Progenitor cell of endocrine pancreas (in vitro differentiated cells): ENCODE data around the gene PTEN. TPM values are rescaled to one million over a fixed set of nuclear protein-coding genes. Genes with fewer than 3 reads are reported as not detected.

Experiments used
- DNase-seq: peaks from one replicate; pipeline ENCODE4 v3.0.0; 2021; ENCODE audit warnings: low spot score; ENCODE audit not compliant: unreplicated experiment
- H3K27ac Mint-ChIP-seq: 2 replicates; pipeline ENCODE4 v1.8.0; 2021; ENCODE audit warnings: mild to moderate bottlenecking, moderate library complexity, mixed read lengths
- H3K27me3 Mint-ChIP-seq: 2 replicates; pipeline ENCODE4 v1.8.0; 2021; ENCODE audit warnings: mixed read lengths
- H3K36me3 Mint-ChIP-seq: 2 replicates; pipeline ENCODE4 v1.8.0; 2022; ENCODE audit warnings: mixed read lengths; ENCODE audit not compliant: insufficient read depth
- H3K4me1 Mint-ChIP-seq: 2 replicates; pipeline ENCODE4 v1.8.0; 2021; ENCODE audit warnings: low read depth, mixed read lengths
- H3K4me3 Mint-ChIP-seq: 2 replicates; pipeline ENCODE4 v1.8.0; 2021; ENCODE audit warnings: low read depth, mild to moderate bottlenecking, moderate library complexity, mixed read lengths
- H3K9me3 Mint-ChIP-seq: 2 replicates; pipeline ENCODE4 v1.8.0; 2021; ENCODE audit warnings: low read depth, mixed read lengths
- CTCF ChIP-seq: fragments of 200-600 bp; sonication (generic); IDR thresholded peaks from one replicate; pipeline ENCODE4 v1.5.0; 2021; ENCODE audit warnings: antibody characterized with exemption, mild to moderate bottlenecking; ENCODE audit not compliant: unreplicated experiment
- total RNA-seq: library from RNA; stranded (reverse); gene quantifications from 2 replicates; pipeline ENCODE4 v1.2.1, GENCODE V29; 2021

Gene PTEN
- total RNA-seq, 1 donor from 2014 or later = 66.7 TPM

DNA sequence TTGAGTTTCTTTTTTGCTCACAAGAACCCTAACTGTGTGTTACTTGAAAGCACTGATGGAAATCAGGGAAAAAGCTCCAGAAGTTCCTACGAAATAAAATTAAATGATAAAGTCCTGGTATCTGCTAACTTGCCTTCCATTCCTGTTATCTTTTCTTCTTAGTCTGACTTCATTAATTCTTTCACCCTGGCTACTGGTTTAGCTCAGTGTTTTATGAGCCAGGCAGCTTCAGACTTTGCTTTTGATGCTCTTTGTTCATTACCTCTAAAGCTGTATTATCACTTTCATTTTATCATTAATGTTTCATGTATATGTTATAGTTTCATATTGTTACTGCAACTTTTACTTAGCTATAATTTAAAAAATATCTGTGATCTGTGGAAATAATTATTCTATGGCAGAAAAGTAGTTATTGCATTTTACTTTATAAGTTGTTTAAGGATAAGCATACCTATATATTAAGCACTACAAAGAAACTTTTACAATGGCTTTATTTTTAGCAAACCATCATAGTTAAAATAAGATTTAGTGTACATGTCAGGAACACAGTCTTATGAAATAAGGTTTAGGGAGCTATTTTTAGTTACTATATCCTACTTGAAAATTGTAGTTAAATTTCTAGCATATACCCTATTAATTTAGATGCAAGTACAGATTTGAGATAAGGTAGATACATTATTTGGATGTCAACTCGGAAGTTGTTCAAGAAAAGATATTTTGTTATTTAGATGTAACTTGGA lies 19.3 kb downstream of the PTEN start:
- no peak for DNase-seq
- Mint-ChIP-seq H3K36me3 (peaks cover 47% of the 10 kb centered on the region), H3K27ac (no peak overlapping the region), H3K9me3 (peaks cover 27% of the 10 kb centered on the region), H3K4me1 (peaks cover 3% of the 10 kb centered on the region), H3K27me3 (no peaks in the 10 kb centered on the region), H3K4me3 (no peak overlapping the region)
- no peak for TF ChIP-seq CTCF

GRCh38 chr10:87886635-87887034 lies 23.2 kb downstream of the PTEN start:
- no peak for TF ChIP-seq CTCF
- peaks cover 1% of the 10 kb centered on the region for H3K4me1 Mint-ChIP-seq
- DNase-seq = no peak
- H3K4me3 Mint-ChIP-seq = no peak overlapping the region
- H3K36me3 Mint-ChIP-seq = peaks cover 30% of the 10 kb centered on the region
- H3K9me3 Mint-ChIP-seq = peaks cover 21% of the 10 kb centered on the region
- H3K27ac Mint-ChIP-seq = no peak overlapping the region
- H3K27me3 Mint-ChIP-seq = no peaks in the 10 kb centered on the region

DNA sequence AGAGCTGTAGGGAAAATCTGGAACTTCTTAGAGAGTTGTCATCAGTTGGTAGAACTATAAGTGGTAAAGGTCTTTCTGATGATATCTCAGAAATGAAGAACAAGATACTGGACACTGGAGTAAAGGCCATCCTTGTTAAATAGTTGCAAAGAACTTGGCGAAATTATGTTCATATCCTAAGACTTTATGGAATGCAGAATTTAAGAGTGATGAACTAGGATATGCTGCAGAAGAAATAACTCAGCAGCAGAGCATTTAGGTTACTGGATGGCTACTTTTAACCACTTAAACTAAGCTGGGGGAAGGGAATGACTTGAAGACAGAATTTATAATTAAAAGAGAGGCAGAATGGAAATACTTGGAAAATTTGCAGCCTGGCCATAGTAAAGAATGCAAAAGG lies 23.7 kb downstream of the PTEN start:
- no peak for TF ChIP-seq CTCF
- Mint-ChIP-seq H3K27me3 (no peaks in the 10 kb centered on the region), H3K27ac (no peak overlapping the region), H3K9me3 (peaks cover 18% of the 10 kb centered on the region), H3K4me1 (peaks cover 1% of the 10 kb centered on the region), H3K4me3 (no peak overlapping the region), H3K36me3 (peaks cover 25% of the 10 kb centered on the region)
- DNase-seq = no peak

- Mint-ChIP-seq H3K9me3 (peaks cover 18% of the 10 kb centered on the region), H3K36me3 (peaks cover 23% of the 10 kb centered on the region), H3K4me1 (peaks cover 1% of the 10 kb centered on the region), H3K4me3 (no peak overlapping the region), H3K27ac (no peak overlapping the region), H3K27me3 (no peaks in the 10 kb centered on the region)
- no peak for TF ChIP-seq CTCF
- DNase-seq = no peak
These were observed 24.3 kb downstream of the PTEN start for GRCh38 chr10:87887548-87888289.

GRCh38 chr10:87895430-87895829 lies 32.0 kb downstream of the PTEN start:
- Mint-ChIP-seq H3K9me3 (peaks cover 7% of the 10 kb centered on the region), H3K4me1 (no peaks in the 10 kb centered on the region), H3K36me3 (peaks cover 40% of the 10 kb centered on the region), H3K27me3 (no peaks in the 10 kb centered on the region), H3K4me3 (no peak overlapping the region), H3K27ac (no peak overlapping the region)
- TF ChIP-seq CTCF = no peak
- no peak for DNase-seq
